ENCODE measurements around the gene SEZ6L.

SEZ6L gene

DNA sequence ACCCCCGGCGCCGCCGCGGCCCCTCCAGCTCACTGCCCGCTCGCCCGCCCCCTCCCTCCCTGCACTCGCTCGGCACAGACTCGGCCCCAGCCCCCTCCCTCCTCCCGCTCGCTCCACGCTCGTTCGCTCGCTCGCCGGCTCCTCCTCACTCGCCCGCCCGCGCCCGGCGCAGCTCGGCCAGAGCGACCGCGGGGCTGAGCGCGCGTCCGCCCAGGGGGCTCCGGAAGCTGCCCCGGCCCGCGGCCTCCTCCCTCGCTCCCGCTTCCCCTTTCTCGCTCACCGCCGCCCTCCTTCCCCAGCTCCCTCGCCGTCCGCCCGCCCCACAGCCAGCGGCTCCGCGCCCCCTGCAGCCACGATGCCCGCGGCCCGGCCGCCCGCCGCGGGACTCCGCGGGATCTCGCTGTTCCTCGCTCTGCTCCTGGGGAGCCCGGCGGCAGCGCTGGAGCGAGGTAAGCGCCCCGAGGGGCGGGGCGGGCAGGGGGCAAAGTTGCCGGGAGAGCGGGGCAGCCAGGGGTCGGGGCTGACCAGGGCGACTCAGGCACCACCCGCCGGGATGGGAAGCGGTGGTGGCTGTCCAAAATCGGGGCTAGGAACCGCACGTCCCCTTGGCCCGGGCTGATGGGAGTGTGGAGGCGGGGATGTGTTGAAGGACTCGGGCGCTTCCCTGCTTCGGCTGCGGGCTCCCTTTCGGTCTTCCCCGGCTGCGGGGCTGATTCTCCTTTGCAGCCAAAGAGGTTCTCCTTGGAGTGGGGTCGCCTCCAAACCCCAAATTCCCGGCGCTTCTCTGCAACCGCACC is at the start of gene SEZ6L:
Gene SEZ6L, plus strand, starts transcription at position 148 of the 797 bp plus-strand sequence. Its CDS starts 208 bp downstream, at position 356.
- no peak for DNase-seq (ENCODE audit: low read depth in 2 of 2, low spot score in 1 of 2)

DNA sequence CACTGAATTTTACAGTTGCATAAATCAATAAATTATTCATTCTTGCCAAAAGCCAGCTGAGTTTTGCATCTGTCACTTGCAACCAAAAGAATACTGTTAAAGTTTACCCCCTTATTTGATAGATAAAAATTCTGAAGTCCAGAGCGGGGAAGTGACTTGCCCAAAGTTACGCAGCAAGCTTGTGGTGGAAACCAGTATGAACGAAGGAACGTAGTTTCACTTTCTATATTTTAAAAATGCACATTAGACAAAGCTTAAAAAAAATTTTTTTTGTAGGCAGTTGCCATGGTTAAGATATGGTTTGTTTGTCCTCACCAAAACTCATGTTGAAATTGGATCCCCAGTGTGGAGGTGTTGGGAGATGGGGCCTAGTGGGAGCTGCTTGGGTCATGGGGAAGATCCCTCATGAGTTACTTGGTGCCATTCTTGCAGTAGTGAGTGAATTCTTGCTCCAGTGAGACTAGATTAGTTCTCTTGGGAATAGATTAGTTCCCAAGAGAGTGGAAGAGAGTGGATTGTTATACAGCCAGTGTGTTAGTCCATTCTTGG is 46.3 kb upstream of the SEZ6L start:
- no peak for DNase-seq (ENCODE audit: low read depth in 2 of 2, low spot score in 1 of 2)

GRCh38 chr22:26124991-26125725 is 44.1 kb upstream of the SEZ6L start:
- no peak for DNase-seq (ENCODE audit: low read depth in 2 of 2, low spot score in 1 of 2)

GRCh38 chr22:26127126-26127525 is 42.1 kb upstream of the SEZ6L start:
- no peak for DNase-seq (ENCODE audit: low read depth in 2 of 2, low spot score in 1 of 2)

GRCh38 chr22:26127556-26127955 is 41.7 kb upstream of the SEZ6L start:
- DNase-seq (ENCODE audit: low read depth in 2 of 2, low spot score in 1 of 2): no peak

GRCh38 chr22:26131589-26132154 is 37.6 kb upstream of the SEZ6L start:
- DNase-seq (ENCODE audit: low read depth in 2 of 2, low spot score in 1 of 2): no peak

DNA sequence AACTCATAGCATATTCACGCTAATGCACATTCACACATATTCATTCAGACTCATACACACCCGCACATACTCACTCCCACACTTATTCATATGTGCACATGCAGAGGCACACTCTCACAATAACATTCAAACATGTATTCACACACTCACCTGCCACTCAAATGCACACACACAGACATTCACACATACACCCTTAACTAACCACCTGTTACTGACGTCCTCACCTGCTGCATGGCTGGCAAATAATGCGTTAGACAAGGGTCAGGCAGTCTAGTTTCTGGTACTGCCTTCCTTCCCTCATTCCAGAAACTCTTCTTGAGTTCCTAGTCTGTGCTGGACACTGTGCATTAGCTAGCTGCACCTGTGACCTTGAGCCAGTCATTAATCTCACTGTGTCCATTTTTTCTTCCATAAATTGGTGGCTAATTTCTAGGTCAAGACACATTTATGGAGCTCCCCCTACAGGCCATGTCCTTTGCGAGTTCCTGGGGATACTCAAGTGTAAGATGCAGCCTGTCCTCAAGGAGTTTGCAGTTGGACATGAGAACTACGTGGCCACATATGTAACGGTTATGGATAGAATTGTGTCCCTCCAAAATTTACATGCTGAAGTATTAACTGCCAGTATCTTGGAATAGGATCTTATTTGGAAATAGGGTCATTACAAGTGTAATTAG is 34.5 kb upstream of the SEZ6L start:
- DNase-seq (ENCODE audit: low read depth in 2 of 2, low spot score in 1 of 2): no peak

- DNase-seq (ENCODE audit: low read depth in 2 of 2, low spot score in 1 of 2): no peak
These were observed 33.5 kb upstream of the SEZ6L start for GRCh38 chr22:26135806-26136205.

DNA sequence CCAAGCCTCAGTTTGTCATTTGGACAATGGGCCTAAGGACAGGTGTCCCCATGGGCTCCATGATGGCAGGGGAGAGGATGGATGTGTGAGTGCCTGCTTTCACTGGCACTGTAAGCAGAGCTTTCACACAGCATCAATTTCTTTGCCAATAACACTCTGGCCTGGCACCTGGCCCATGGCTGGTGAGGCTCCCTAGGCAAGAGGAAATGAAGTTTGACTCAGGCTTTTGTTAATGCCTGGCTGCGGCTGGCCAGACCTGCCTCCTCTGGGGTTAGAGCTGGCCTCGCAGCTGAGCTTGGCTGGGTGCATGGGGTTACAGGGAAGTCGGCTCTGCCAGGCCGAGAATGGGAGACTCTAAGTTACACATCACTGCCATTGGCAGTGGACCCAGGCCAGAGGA is 30.0 kb upstream of the SEZ6L start:
- no peak for DNase-seq (ENCODE audit: low read depth in 2 of 2, low spot score in 1 of 2)

- no peak for DNase-seq (ENCODE audit: low read depth in 2 of 2, low spot score in 1 of 2)
These were observed 27.4 kb upstream of the SEZ6L start for GRCh38 chr22:26141831-26142230.

DNA sequence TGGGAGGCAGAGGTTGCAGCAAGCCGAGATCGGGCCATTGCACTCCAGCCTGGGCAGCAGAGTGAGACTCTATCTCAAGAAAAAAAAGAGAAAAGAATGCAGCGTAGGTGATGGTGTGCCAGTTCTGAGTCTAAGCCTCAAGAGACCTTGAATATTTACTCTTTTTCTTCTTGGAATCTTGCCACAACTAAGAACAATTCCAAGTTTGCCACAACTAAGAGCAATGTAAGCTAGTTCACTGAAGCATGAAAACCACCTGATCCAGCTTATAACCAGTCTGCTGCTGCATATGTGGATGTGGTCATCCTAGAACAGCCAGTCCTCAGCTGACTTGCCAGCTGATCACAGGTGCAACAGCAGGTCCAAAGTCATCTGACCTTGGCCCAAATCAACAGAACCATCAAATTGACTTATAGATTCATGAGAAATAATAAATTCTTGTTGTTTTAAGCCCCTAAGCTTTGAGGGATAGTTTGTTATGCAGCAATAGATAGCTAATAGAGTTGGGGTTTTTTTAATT is 25.4 kb upstream of the SEZ6L start:
- no peak for DNase-seq (ENCODE audit: low read depth in 2 of 2, low spot score in 1 of 2)

DNA sequence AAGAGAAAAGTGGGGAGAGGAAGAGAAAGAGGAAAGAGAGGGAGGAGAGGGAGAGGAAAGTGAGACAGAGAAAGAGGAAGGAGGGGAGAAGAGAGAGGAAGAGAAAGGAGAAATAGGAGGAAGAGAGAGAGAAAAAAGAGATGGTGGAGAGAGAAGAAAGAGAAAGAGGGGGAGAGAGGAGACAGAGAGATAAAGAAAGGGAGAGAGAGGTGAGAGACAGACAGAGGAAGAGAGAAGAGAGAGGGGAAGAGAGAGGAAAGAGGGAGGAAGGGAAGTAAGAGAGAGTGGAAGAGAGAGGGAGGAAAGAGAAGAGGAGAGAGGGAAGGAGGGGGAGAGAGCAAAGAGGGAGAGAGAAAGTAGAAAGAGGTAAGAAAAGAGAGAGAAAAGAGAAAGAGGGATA is 9.4 kb upstream of the SEZ6L start:
- no peak for DNase-seq (ENCODE audit: low read depth in 2 of 2, low spot score in 1 of 2)

GRCh38 chr22:26161746-26162145 is 7.5 kb upstream of the SEZ6L start:
- no peak for DNase-seq (ENCODE audit: low read depth in 2 of 2, low spot score in 1 of 2)

DNA sequence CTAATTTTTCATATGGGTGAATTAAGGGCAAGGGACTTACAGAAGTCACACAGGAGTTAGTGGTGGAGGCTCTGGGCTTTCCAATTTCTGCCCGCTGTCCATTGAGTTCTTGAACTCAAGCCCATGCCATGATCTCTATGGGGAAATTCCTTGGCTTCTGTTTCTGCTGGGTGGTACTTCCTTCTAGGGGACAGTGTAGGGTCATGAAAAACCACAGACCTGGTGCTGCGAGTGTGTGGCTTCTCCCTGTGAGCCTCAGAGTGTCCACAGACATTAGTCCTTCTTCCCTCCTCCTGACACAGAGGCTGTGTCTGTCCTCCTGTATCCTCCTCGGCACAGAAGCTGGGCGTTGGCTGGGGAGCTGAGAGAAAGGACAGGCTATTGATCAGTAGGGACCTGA is 6.3 kb upstream of the SEZ6L start:
- no peak for DNase-seq (ENCODE audit: low read depth in 2 of 2, low spot score in 1 of 2)

DNA sequence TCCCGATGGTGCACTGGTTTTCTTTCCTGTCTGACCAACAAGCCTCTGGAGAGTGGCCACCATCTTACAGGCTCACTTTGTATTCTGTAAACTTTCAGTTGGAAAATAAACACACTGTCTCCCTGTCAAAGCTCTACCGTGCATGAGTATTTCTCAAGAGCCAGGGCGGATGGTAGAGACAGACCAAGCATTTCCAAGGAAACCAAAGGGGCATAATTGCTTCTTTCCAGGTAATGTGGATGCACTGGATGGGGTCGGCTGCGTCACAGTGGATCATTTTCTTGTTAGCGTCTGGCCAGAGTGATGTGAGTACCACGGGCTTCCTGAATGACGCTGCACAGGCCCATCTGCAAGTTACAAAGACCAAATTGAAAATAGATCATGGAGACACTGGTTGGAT is 5.1 kb upstream of the SEZ6L start:
- no peak for DNase-seq (ENCODE audit: low read depth in 2 of 2, low spot score in 1 of 2)

DNA sequence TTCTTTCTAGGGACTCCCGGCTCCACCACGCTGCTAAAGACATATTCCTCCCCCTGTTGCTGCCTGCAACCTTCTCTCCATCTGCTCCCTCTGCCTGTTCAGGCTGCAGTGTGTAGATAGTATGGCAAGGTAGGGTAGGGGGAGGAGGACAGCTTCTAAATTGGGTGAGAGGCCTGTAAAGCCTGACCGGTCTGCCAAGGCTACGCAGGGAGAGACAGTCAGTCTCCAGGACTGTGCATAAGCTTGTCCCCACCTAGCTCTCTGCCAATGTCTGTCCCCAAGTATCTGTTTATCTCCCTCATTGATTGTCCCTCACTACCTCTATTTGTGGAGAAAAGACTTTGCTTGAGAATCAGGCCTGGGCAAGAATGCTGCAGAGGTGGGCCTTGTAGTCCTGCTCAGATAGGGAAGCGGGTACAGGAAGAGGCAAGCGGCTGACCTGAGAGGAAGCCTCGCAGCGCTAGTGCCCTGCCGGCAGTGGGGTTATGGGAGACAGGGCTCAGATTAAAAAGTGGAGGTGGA is 871 bp upstream of the SEZ6L start:
- DNase-seq (ENCODE audit: low read depth in 2 of 2, low spot score in 1 of 2): no peak

DNA sequence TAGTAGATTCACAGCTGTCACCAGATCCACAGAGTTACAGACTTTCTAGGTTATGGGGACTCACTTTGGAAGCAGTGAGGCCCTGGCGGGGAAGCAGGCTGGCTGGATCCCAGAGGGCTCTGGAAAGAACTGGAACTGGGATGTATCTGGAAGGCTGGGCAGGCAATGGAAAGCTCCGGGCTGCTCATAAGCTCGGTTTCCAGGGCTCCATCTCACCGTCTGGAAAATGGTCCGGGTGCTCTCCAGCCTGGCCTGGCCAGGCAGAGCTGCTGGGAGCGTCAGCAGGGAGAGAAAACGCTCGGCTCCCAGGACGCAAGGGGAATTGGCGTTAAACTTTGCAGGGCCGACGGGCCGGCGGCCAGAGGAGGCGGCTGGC is 335 bp upstream of the SEZ6L start:
- DNase-seq (ENCODE audit: low read depth in 2 of 2, low spot score in 1 of 2): no peak

- no peak for DNase-seq (ENCODE audit: low read depth in 2 of 2, low spot score in 1 of 2)
These were observed 840 bp downstream of the SEZ6L start for GRCh38 chr22:26170112-26170492.

GRCh38 chr22:26170795-26171580 is 1.7 kb downstream of the SEZ6L start:
- no peak for DNase-seq (ENCODE audit: low read depth in 2 of 2, low spot score in 1 of 2)

- DNase-seq (ENCODE audit: low read depth in 2 of 2, low spot score in 1 of 2): no peak
These were observed 3.2 kb downstream of the SEZ6L start for GRCh38 chr22:26172389-26172990.

Measured in stimulated activated CD8-positive, alpha-beta memory T cell treated with anti-CD3 and anti-CD28 coated beads, Interleukin-4, amount 100 ng/mL, for 4 hours (primary cell).